A549 (cell line): ENCODE measurements around the gene ZC3H13.

Experiments
- BHLHE40 ChIP-seq: IDR thresholded peaks from 2 replicates; pipeline ENCODE4 v1.6.1; 2012; ENCODE audit warnings: low read depth, low read length, inconsistent platforms
- CTCF ChIP-seq: fragments of >200 bp; sonication (Bioruptor Twin); formaldehyde crosslinking; IDR thresholded peaks from 3 replicates; pipeline ENCODE4 v1.5.1; 2016
- HOXA7 ChIP-seq: fragments of 250-450 bp; sonication (Bioruptor Pico); IDR thresholded peaks from 2 replicates; pipeline ENCODE4 v1.5.0; 2020; ENCODE audit warnings: mild to moderate bottlenecking, moderate library complexity
- JUN ChIP-seq, 2 experiments: fragments of >200 bp; sonication (Bioruptor Twin); formaldehyde crosslinking; IDR thresholded peaks; 2 replicates in 1 of 2; 3 replicates in 1 of 2; pipeline ENCODE4 v1.6.1; 2016 to 2017
- JUNB ChIP-seq: fragments of >200 bp; sonication (Bioruptor Twin); formaldehyde crosslinking; IDR thresholded peaks from 2 replicates; pipeline ENCODE4 v1.6.1; 2016
- MAFK ChIP-seq: fragments of 450-650 bp; IDR thresholded peaks from 2 replicates; pipeline ENCODE4 v1.6.1; 2014; ENCODE audit not compliant: partially characterized antibody
- PBX3 ChIP-seq: IDR thresholded peaks from 2 replicates; pipeline ENCODE4 v1.6.1; 2012
- POLR2A ChIP-seq: IDR thresholded peaks from 2 replicates; pipeline ENCODE4 v1.6.1; 2012; ENCODE audit warnings: mild to moderate bottlenecking, low read length
- SREBF2 ChIP-seq: fragments of 450-650 bp; IDR thresholded peaks from 2 replicates; pipeline ENCODE4 v1.6.1; 2014; ENCODE audit warnings: mild to moderate bottlenecking, moderate library complexity
- TF ChIP-seq, protein P1 (sequence below): fragments of 250-450 bp; sonication (Bioruptor Pico); IDR thresholded peaks from 2 replicates; pipeline ENCODE4 v1.5.0; 2021; ENCODE audit warnings: mild to moderate bottlenecking, moderate library complexity, borderline replicate concordance

GRCh38 chr13:46015366-46015765, 37.2 kb downstream of the ZC3H13 start:
- no peak for TF ChIP-seq CTCF
- no peak for TF ChIP-seq JUNB
- TF ChIP-seq POLR2A, result no peak
- TF ChIP-seq JUN (IDR thresholded peaks at IDR 0.05), result no peak
- no peak for TF ChIP-seq PBX3
- TF ChIP-seq HOXA7 (CRISPR knock-in tag), result no peak
- TF ChIP-seq BHLHE40, result no peak
- TF ChIP-seq MAFK, result no peak
- TF ChIP-seq SREBF2, result no peak
- TF ChIP-seq, protein P1, sequence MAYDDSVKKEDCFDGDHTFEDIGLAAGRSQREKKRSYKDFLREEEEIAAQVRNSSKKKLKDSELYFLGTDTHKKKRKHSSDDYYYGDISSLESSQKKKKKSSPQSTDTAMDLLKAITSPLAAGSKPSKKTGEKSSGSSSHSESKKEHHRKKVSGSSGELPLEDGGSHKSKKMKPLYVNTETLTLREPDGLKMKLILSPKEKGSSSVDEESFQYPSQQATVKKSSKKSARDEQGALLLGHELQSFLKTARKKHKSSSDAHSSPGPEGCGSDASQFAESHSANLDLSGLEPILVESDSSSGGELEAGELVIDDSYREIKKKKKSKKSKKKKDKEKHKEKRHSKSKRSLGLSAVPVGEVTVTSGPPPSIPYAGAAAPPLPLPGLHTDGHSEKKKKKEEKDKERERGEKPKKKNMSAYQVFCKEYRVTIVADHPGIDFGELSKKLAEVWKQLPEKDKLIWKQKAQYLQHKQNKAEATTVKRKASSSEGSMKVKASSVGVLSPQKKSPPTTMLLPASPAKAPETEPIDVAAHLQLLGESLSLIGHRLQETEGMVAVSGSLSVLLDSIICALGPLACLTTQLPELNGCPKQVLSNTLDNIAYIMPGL (CRISPR knock-in tag), result no peak
